Sigmoid colon (tissue), 4 donors: ENCODE measurements around the gene RELB.

ENCODE experiments used
- CTCF ChIP-seq, 4 experiments: fragments of 450-650 bp in 3 of 4; fragments of 200-600 bp in 1 of 4; IDR thresholded peaks; one replicate each; pipeline ENCODE4 v1.5.1; 2016 to 2019; ENCODE audit warnings: antibody characterized with exemption in 4 of 4, mild to moderate bottlenecking in 3 of 4, moderate library complexity in 2 of 4
- EP300 ChIP-seq, 4 donors: sonication (generic); formaldehyde crosslinking; IDR thresholded peaks; one replicate each; pipeline ENCODE4 v1.6.1; 2017; ENCODE audit warnings: antibody characterized with exemption in 4 of 4

DNA sequence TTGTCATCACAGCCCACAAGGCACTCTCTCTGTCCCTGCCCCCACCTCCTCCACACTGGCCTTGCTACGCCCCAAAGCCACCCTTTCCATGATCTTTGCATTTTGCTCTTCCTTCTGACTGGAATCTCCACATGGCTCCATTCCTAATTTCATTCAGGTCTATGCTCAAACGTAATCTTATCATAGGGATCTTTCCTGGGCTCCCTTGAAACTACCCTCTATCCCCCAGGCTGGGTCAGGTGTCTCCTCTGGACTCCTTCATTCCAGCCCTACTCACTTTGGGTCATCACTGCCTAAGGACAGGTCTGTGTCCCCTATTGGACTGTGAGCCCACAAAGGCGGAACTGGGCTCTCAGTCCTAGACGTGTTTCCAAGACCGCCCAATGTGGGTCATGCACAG lies 80.9 kb downstream of the RELB start:
- no peak for TF ChIP-seq EP300 (IDR thresholded peaks at IDR 0.05)
- TF ChIP-seq CTCF (IDR thresholded peaks at IDR 0.05), result no peak
